HG03135 (cell line): ENCODE results near the gene KLHDC1.
"Not testable (repeated sequence)": the region's sequence is repeated elsewhere in the genome, so short reads cannot be mapped to it uniquely, and the experiment has no call there.

Source experiments
- ATAC-seq: cut with Tn5 transposase; IDR thresholded peaks from one replicate; pipeline ENCODE4 v1.9.1; 2021; ENCODE audit warnings: mild to moderate bottlenecking, moderate library complexity; ENCODE audit not compliant: unreplicated experiment

The KLHDC1 gene

DNA sequence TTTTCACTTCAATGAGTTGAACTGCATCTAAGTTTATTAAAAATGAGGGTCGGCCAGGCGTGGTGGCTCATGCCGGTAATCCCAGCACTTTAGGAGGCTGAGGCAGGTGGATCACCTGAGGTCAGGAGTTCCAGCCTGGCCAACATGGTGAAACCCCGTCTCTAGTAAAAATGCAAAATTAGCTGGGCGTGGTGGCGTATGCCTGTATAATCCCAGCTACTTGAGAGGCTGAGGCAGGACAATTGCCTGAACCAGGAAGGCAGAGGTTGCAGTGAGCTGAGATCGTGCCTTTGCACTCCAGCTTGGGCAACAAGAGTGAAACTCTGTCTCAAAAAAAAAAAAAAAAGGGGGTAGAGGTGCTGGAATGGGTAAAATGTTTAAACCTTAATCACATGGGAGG is 88.1 kb downstream of the KLHDC1 start:
- ATAC-seq = not testable (repeated sequence)

- ATAC-seq = no peak
Measured at GRCh38 chr14:49783394-49784014, 90.6 kb downstream of the KLHDC1 start.

DNA sequence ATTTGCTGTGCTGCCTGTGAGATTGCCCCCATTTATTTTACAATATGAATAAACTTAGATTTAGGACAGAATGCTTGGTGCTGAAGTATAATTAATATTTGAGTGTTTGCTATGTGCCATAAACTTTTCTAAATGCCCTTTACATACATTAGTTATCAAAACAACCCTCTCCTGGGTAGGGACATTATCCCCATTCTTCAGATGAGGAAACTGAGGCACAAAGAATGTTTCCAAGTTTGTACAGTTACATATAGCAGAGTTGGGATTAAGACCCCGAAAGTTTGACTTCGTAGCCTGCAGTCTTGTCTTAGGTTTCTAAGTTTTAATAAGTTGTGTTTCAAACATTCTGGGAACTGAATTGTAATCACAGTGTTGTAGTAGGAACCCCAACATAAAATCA is 93.4 kb downstream of the KLHDC1 start:
- no peak for ATAC-seq

DNA sequence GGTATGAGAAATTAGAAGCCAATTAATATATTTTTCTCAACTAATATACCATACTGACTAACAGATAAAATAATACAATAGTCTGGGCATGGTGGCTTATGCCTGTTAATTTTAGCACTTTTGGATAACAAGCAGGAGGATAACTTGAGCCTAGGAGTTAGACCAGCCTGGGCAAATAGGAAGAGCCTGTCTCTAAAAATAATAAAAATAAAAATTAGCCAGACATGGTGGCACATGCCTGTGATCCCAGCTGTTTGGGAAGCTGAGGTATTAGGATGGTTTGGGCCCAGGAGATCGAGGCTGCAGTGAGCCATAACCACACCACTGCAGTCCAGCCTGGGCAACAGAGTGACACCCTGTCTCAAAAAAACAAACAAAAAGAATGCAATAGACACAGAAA is 99.7 kb downstream of the KLHDC1 start:
- ATAC-seq = no peak

DNA sequence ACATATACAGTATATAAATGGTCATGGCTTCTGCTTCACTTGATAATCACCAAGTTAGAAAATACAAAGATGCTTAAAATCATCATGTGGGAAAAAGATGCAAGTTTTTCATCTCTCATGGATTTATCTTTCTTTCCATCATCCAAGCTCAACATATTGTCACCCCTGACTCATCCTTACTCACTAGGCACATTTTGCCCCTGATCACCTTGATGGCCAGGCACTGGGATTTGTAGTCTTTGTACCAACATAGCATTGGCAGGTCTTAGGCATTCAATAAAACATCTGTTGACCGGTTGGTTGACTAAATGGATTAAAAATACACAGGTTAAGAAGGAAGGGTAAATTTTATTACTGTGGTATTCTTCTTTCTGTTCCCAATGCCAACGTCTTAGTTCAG is 103.1 kb downstream of the KLHDC1 start:
- ATAC-seq = no peak
